ENCODE results near the gene P2RY2. TPM values are rescaled to one million over a fixed set of nuclear protein-coding genes. Genes with fewer than 3 reads are reported as not detected.
"Not testable (repeated sequence)": the region's sequence is repeated elsewhere in the genome, so short reads cannot be mapped to it uniquely, and the experiment has no call there.

The P2RY2 gene
- total RNA-seq, 2 experiments from 2014 or later: not detected

DNA sequence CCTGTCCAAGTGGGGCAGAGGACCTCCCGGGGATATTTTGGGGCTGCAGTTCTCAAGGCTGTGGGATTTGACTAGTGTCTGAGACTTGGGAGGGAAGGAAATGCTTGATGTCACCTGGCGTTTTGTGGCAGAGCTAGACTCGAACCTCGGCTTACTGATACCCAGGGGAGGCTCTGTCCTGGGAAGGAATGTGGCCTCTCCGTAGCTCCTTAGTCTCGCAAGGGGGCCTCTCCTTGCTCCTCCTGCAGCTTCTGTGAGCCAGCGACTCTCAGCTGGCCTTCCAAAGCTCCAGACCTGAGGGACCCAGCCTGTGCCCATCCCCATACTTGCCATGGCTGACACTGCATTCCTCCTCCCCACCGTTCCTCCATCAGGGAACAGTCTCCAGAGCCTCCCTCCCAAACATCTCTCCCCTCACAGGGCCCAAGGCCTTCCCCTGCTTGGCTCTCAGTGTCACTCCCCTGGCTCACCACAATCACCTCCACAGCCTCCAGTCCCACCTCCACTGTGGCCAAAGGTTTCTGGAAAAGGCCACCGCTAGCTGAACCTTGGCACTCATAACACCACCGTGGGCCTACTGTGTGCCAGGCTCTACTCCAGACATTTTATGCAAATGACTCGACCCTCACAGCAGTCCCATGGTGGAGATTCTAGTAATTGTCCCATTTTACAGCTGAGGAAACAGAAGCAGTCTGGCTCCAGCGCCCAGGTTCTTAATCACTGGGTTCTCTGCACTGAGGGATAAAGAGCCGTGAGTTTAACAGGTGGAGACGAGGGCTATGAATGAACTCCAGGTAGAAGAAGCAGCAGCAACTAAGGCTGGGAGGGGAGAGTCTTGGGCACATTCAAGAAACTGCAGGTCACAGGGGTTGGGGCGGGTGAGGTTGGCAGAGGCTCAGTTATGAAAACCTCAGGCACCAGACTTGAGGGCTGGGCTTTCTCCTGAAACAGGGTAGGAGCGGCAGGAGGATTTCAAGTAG lies 12.1 kb downstream of the P2RY2 start:
- Histone ChIP-seq H2AFZ (ENCODE audit: low read length) (no peak overlapping the region), H3K79me2 (ENCODE audit: insufficient read depth, low read depth, low read length) (no peaks in the 10 kb centered on the region), H3K36me3 (ENCODE audit: insufficient read depth, low read length) (no peaks in the 10 kb centered on the region), H3K9me3 (ENCODE audit: low read length) (no peaks in the 10 kb centered on the region), H3K27ac (ENCODE audit: low read depth, low read length, poor library complexity, severe bottlenecking) (no peak overlapping the region), H3K9me2 (ENCODE audit: insufficient read depth, low read length) (no peaks in the 10 kb centered on the region), H3K4me2 (ENCODE audit: low read length) (no peak overlapping the region), H4K20me1 (ENCODE audit: insufficient read depth, low read length) (no peaks in the 10 kb centered on the region), H3K4me3 (ENCODE audit: low read depth, low read length, poor library complexity, severe bottlenecking) (no peak overlapping the region), H3K4me1 (ENCODE audit: insufficient read depth, low read length, poor library complexity, severe bottlenecking) (no peaks in the 10 kb centered on the region)
- no TSS peak for BruUV-seq (replicated peaks)
- TF ChIP-seq, protein P1, sequence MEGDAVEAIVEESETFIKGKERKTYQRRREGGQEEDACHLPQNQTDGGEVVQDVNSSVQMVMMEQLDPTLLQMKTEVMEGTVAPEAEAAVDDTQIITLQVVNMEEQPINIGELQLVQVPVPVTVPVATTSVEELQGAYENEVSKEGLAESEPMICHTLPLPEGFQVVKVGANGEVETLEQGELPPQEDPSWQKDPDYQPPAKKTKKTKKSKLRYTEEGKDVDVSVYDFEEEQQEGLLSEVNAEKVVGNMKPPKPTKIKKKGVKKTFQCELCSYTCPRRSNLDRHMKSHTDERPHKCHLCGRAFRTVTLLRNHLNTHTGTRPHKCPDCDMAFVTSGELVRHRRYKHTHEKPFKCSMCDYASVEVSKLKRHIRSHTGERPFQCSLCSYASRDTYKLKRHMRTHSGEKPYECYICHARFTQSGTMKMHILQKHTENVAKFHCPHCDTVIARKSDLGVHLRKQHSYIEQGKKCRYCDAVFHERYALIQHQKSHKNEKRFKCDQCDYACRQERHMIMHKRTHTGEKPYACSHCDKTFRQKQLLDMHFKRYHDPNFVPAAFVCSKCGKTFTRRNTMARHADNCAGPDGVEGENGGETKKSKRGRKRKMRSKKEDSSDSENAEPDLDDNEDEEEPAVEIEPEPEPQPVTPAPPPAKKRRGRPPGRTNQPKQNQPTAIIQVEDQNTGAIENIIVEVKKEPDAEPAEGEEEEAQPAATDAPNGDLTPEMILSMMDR (conservative IDR thresholded peaks at IDR 0.05; ENCODE audit: low read length): no peak
- TF ChIP-seq EZH2phosphoT487 (IDR thresholded peaks at IDR 0.05; ENCODE audit: borderline replicate concordance, low read depth, low read length): no peak
- ChIA-PET POLR2A (no interaction called here), CTCF (ENCODE audit: unreplicated experiment) (no interaction called here)
- intact Hi-C loops (cut with micrococcal nuclease; ENCODE audit: unreplicated experiment): no loop called here
- DNase-seq (ENCODE audit: low spot score): no peak

GRCh38 chr11:73230931-73231330 lies 12.8 kb downstream of the P2RY2 start:
- DNase-seq (ENCODE audit: low spot score): no peak
- no peak overlapping the region for H3K27ac ChIP-seq (ENCODE audit: low read depth, low read length, poor library complexity, severe bottlenecking)
- CTCF ChIA-PET (ENCODE audit: unreplicated experiment): no interaction called here
- no peaks in the 10 kb centered on the region for H3K79me2 ChIP-seq (ENCODE audit: insufficient read depth, low read depth, low read length)
- no peak overlapping the region for H3K4me3 ChIP-seq (ENCODE audit: low read depth, low read length, poor library complexity, severe bottlenecking)
- no peak overlapping the region for H2AFZ ChIP-seq (ENCODE audit: low read length)
- no peaks in the 10 kb centered on the region for H4K20me1 ChIP-seq (ENCODE audit: insufficient read depth, low read length)
- POLR2A ChIA-PET: interaction anchor here (0.6 kb wide), 1 partner anchor 736 kb away, joined by 3 read pairs; no protein-coding TSS in a partner anchor
- H3K4me2 ChIP-seq (ENCODE audit: low read length): no peak overlapping the region
- no peaks in the 10 kb centered on the region for H3K9me3 ChIP-seq (ENCODE audit: low read length)
- BruUV-seq (replicated peaks): no TSS peak
- H3K4me1 ChIP-seq (ENCODE audit: insufficient read depth, low read length, poor library complexity, severe bottlenecking): no peaks in the 10 kb centered on the region
- no peaks in the 10 kb centered on the region for H3K9me2 ChIP-seq (ENCODE audit: insufficient read depth, low read length)
- no peaks in the 10 kb centered on the region for H3K36me3 ChIP-seq (ENCODE audit: insufficient read depth, low read length)
- TF ChIP-seq, protein P1 (conservative IDR thresholded peaks at IDR 0.05; ENCODE audit: low read length): no peak
- no peak for TF ChIP-seq EZH2phosphoT487 (IDR thresholded peaks at IDR 0.05; ENCODE audit: borderline replicate concordance, low read depth, low read length)
- intact Hi-C loops (cut with micrococcal nuclease; ENCODE audit: unreplicated experiment): no loop called here

- H2AFZ ChIP-seq (ENCODE audit: low read length): not testable (repeated sequence)
Observed at GRCh38 chr11:73232487-73232886, 14.4 kb downstream of the P2RY2 start.

More at GRCh38 chr11:73232487-73232886, 14.4 kb downstream of the P2RY2 start:
- POLR2A ChIA-PET: interaction anchor here (0.6 to 0.7 kb wide), 2 partner anchors 71 to 417 kb away, joined by 3 read pairs; no protein-coding TSS in a partner anchor
- CTCF ChIA-PET (ENCODE audit: unreplicated experiment); BruUV-seq (replicated peaks); H3K4me2 ChIP-seq (ENCODE audit: low read length); intact Hi-C loops (cut with micrococcal nuclease; ENCODE audit: unreplicated experiment); DNase-seq (ENCODE audit: low spot score); H4K20me1 ChIP-seq (ENCODE audit: insufficient read depth, low read length); H3K4me3 ChIP-seq (ENCODE audit: low read depth, low read length, poor library complexity, severe bottlenecking); H3K4me1 ChIP-seq (ENCODE audit: insufficient read depth, low read length, poor library complexity, severe bottlenecking); H3K27ac ChIP-seq (ENCODE audit: low read depth, low read length, poor library complexity, severe bottlenecking); H3K9me3 ChIP-seq (ENCODE audit: low read length); H3K9me2 ChIP-seq (ENCODE audit: insufficient read depth, low read length); H3K36me3 ChIP-seq (ENCODE audit: insufficient read depth, low read length); H3K79me2 ChIP-seq (ENCODE audit: insufficient read depth, low read depth, low read length): not testable (repeated sequence)

Data from OCI-LY7 (cell line).